ENCODE results near the gene RAI1. TPM values are rescaled to one million over a fixed set of nuclear protein-coding genes. Genes with fewer than 3 reads are reported as not detected.

Gene RAI1
- total RNA-seq, 2 donors from 2014 or later: 35.9 to 42.9 TPM

- H3K36me3 ChIP-seq (ENCODE audit: control insufficient read depth, insufficient read depth, low read length): peaks cover 4% of the 10 kb centered on the region
- Mint-ChIP-seq H3K27me3 (ENCODE audit: insufficient read depth) (peaks cover 71% of the 10 kb centered on the region), H3K4me1 (peaks cover 27% of the 10 kb centered on the region), H3K4me3 (peak overlapping the region; percentile 84), H3K9me3 (no peaks in the 10 kb centered on the region), H3K36me3 (ENCODE audit: low read depth) (no peaks in the 10 kb centered on the region), H3K27ac (no peak overlapping the region)
- peak; percentile 75 for DNase-seq
- H3K4me3 ChIP-seq (ENCODE audit: low read length): peak overlapping the region; percentile 77
- no peak overlapping the region for H3K27ac ChIP-seq (ENCODE audit: low read depth, low read length)
- no peak overlapping the region for H3K9ac ChIP-seq (ENCODE audit: extremely low read depth, low read length, poor library complexity, severe bottlenecking)
- peaks cover 22% of the 10 kb centered on the region for H3K27me3 ChIP-seq (ENCODE audit: control insufficient read depth, insufficient read depth, low read length, poor library complexity, severe bottlenecking)
- no peak for TF ChIP-seq CTCF (conservative IDR thresholded peaks at IDR 0.05)
- 20 to 42% methylated on average over 1 to 6 of the region's 7 CpGs for WGBS, 2 experiments (ENCODE audit: insufficient coverage in 1 of 2, insufficient read length in 1 of 2)
- no peaks in the 10 kb centered on the region for H3K9me3 ChIP-seq (ENCODE audit: control insufficient read depth, low read length)
- H3K4me1 ChIP-seq (ENCODE audit: control insufficient read depth, insufficient read depth, low read length): peaks cover 8% of the 10 kb centered on the region
Measured at GRCh38 chr17:17725752-17726457, 44.6 kb downstream of the RAI1 start.

- Histone ChIP-seq H3K9ac (ENCODE audit: extremely low read depth, low read length, poor library complexity, severe bottlenecking) (no peak overlapping the region), H3K27me3 (ENCODE audit: control insufficient read depth, insufficient read depth, low read length, poor library complexity, severe bottlenecking) (peaks cover 16% of the 10 kb centered on the region), H3K27ac (ENCODE audit: low read depth, low read length) (no peak overlapping the region), H3K36me3 (ENCODE audit: control insufficient read depth, insufficient read depth, low read length) (peaks cover 5% of the 10 kb centered on the region), H3K4me1 (ENCODE audit: control insufficient read depth, insufficient read depth, low read length) (peaks cover 8% of the 10 kb centered on the region), H3K9me3 (ENCODE audit: control insufficient read depth, low read length) (no peaks in the 10 kb centered on the region), H3K4me3 (ENCODE audit: low read length) (no peak overlapping the region)
- H3K27me3 Mint-ChIP-seq (ENCODE audit: insufficient read depth): peaks cover 65% of the 10 kb centered on the region
- WGBS, 2 experiments (ENCODE audit: insufficient coverage in 1 of 2, insufficient read length in 1 of 2): 57 to 63% methylated on average over 4 to 6 of the region's 6 CpGs
- H3K36me3 Mint-ChIP-seq (ENCODE audit: low read depth): no peaks in the 10 kb centered on the region
- peaks cover 27% of the 10 kb centered on the region for H3K4me1 Mint-ChIP-seq
- H3K4me3 Mint-ChIP-seq: no peak overlapping the region
- no peaks in the 10 kb centered on the region for H3K9me3 Mint-ChIP-seq
- no peak overlapping the region for H3K27ac Mint-ChIP-seq
- TF ChIP-seq CTCF (conservative IDR thresholded peaks at IDR 0.05): no peak
- no peak for DNase-seq
Measured at GRCh38 chr17:17726458-17727060, 45.3 kb downstream of the RAI1 start.

GRCh38 chr17:17727111-17727659 lies 45.9 kb downstream of the RAI1 start:
- Histone ChIP-seq H3K9me3 (ENCODE audit: control insufficient read depth, low read length) (no peaks in the 10 kb centered on the region), H3K27me3 (ENCODE audit: control insufficient read depth, insufficient read depth, low read length, poor library complexity, severe bottlenecking) (peaks cover 9% of the 10 kb centered on the region), H3K4me1 (ENCODE audit: control insufficient read depth, insufficient read depth, low read length) (peaks cover 5% of the 10 kb centered on the region), H3K36me3 (ENCODE audit: control insufficient read depth, insufficient read depth, low read length) (peaks cover 12% of the 10 kb centered on the region), H3K27ac (ENCODE audit: low read depth, low read length) (no peak overlapping the region), H3K9ac (ENCODE audit: extremely low read depth, low read length, poor library complexity, severe bottlenecking) (no peak overlapping the region), H3K4me3 (ENCODE audit: low read length) (no peak overlapping the region)
- no peak for TF ChIP-seq CTCF (conservative IDR thresholded peaks at IDR 0.05)
- Mint-ChIP-seq H3K4me1 (peaks cover 23% of the 10 kb centered on the region), H3K36me3 (ENCODE audit: low read depth) (no peaks in the 10 kb centered on the region), H3K27ac (no peak overlapping the region), H3K27me3 (ENCODE audit: insufficient read depth) (peaks cover 58% of the 10 kb centered on the region), H3K9me3 (no peaks in the 10 kb centered on the region), H3K4me3 (no peak overlapping the region)
- DNase-seq: no peak
- 83 to 93% methylated on average over 5 to 13 of the region's 13 CpGs for WGBS, 2 experiments (ENCODE audit: insufficient coverage in 1 of 2, insufficient read length in 1 of 2)

Measured in endodermal cell (in vitro differentiated cells).